Lower leg skin (tissue), 4 donors: ENCODE data around the gene PAAF1. TPM values are rescaled to one million over a fixed set of nuclear protein-coding genes. Genes with fewer than 3 reads are reported as not detected.

ENCODE experiments used
- DNase-seq, 2 donors: peaks; one replicate each; pipeline ENCODE4 v3.0.0-alpha.2; 2019; ENCODE audit warnings: low spot score in 2 of 2
- H3K4me3 ChIP-seq: fragments of 200-600 bp; sonication (generic); 2 replicates; pipeline ENCODE4 v1.5.1; 2017; ENCODE audit warnings: mild to moderate bottlenecking, low read depth; ENCODE audit not compliant: poor library complexity, severe bottlenecking
- POLR2A ChIP-seq, 2 donors: fragments of 450-650 bp; IDR thresholded peaks; one replicate each; pipeline ENCODE4 v1.6.1; 2016 to 2017; ENCODE audit warnings: antibody characterized with exemption in 2 of 2, mild to moderate bottlenecking in 1 of 2, moderate library complexity in 1 of 2
- WGBS, 2 donors: methylation state at CpG; one replicate each; pipeline ENCODE4 v1.1.5; 2018; 5-methylcytosine and 5-hydroxymethylcytosine counted together
- intact Hi-C: fragments of 100-400 bp; cut with DNase I; formaldehyde crosslinking; loops from one replicate; pipeline ENCODE4 v1.15.0; 2023; ENCODE audit warnings: low total_unique reads
- total RNA-seq, 4 donors: library from RNA; depleted of rRNA; stranded (reverse); fragments of >200 nt; gene quantifications; one replicate each; pipeline ENCODE4 v1.1.0, GENCODE V29; 2016
- TF ChIP-seq, protein P1 (sequence below), 3 donors: fragments of 450-650 bp; IDR thresholded peaks; one replicate each; pipeline ENCODE4 v1.5.1; 2016; ENCODE audit warnings: antibody characterized with exemption in 3 of 3, mild to moderate bottlenecking in 3 of 3, moderate library complexity in 2 of 3

PAAF1 gene
- total RNA-seq, 4 donors from 2014 or later: 9.8 to 21.2 (median 13.5) TPM

DNA sequence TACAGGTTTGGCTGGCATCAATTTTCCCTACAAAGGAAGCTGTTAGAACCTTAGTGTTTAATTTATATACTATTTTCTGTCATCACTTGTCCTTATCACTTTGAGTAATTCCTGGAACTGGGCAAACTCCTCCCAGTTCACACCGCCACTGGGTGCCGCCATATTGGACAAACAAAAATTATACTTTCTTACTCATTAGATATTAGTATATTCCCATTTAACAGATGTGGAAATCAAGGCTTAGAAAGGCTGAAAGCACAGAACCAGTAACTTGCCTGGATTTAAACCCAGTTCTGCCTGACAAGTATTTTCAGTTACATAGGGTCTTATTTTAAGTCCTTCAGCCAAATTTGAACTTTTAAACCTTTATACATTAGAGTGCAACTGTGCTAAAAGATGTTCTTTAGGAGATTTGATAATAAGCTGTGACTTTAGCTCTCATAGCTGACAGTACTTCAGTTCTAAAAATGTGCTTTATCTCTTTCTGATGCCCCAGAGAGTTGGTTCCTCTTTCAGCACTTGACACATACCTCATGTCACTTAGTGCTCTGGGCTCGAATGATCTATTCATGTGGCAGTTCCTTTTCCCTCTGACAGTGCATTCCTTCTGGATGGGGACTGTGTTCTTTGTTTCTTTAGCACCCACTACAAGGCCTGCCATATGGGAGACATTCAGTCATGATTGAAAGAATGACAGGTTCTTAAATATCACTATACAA is 25.6 kb upstream of the PAAF1 start:
- DNase-seq: no peak
- intact Hi-C loops: no loop called here
- 93% methylated on average over 3 of the region's 3 CpGs for WGBS, 2 donors
- no peak for TF ChIP-seq POLR2A (IDR thresholded peaks at IDR 0.05)
- H3K4me3 ChIP-seq: no peak overlapping the region

GRCh38 chr11:73852049-73852448 is 24.8 kb upstream of the PAAF1 start:
- TF ChIP-seq, protein P1, sequence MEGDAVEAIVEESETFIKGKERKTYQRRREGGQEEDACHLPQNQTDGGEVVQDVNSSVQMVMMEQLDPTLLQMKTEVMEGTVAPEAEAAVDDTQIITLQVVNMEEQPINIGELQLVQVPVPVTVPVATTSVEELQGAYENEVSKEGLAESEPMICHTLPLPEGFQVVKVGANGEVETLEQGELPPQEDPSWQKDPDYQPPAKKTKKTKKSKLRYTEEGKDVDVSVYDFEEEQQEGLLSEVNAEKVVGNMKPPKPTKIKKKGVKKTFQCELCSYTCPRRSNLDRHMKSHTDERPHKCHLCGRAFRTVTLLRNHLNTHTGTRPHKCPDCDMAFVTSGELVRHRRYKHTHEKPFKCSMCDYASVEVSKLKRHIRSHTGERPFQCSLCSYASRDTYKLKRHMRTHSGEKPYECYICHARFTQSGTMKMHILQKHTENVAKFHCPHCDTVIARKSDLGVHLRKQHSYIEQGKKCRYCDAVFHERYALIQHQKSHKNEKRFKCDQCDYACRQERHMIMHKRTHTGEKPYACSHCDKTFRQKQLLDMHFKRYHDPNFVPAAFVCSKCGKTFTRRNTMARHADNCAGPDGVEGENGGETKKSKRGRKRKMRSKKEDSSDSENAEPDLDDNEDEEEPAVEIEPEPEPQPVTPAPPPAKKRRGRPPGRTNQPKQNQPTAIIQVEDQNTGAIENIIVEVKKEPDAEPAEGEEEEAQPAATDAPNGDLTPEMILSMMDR (IDR thresholded peaks at IDR 0.05): no peak
- TF ChIP-seq POLR2A (IDR thresholded peaks at IDR 0.05): no peak
- intact Hi-C loops: no loop called here
- no peak overlapping the region for H3K4me3 ChIP-seq
- DNase-seq: no peak
- 81 to 82% methylated on average over 3 of the region's 3 CpGs for WGBS, 2 donors

DNA sequence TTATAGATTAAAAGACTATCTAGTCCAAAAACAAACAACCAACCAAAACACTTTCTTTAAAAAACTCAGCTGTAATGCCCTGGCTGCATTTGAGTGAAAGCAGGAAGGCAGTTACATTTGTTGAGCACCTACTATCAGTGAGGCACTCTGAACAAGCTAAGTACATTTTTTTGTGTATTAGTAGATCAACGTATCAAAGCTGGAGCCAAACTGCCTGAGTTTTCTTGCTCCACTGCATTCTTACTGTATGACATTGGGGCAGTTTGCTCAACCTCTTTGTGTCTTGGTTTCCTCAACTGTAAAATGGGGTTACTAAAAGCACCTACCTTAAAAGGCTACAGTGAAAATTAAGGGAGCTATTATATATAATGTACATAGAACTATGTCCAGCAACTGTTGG is 22.1 kb upstream of the PAAF1 start:
- TF ChIP-seq, protein P1 (IDR thresholded peaks at IDR 0.05): no peak
- TF ChIP-seq POLR2A (IDR thresholded peaks at IDR 0.05): no peak
- WGBS, 2 donors: 71 to 80% methylated on average over 1 of the region's 1 CpG
- no peak overlapping the region for H3K4me3 ChIP-seq
- intact Hi-C loops: no loop called here
- no peak for DNase-seq

- no peak overlapping the region for H3K4me3 ChIP-seq
- intact Hi-C loops: no loop called here
Measured at GRCh38 chr11:73856031-73856567, 20.7 kb upstream of the PAAF1 start.

GRCh38 chr11:73859671-73860070 is 17.1 kb upstream of the PAAF1 start:
- intact Hi-C loops: no loop called here

More at GRCh38 chr11:73856031-73856567, 20.7 kb upstream of the PAAF1 start:
- no peak for TF ChIP-seq POLR2A (IDR thresholded peaks at IDR 0.05)
- TF ChIP-seq, protein P1 (IDR thresholded peaks at IDR 0.05): no peak
- DNase-seq: no peak
- WGBS, 2 donors: 78 to 88% methylated on average over 1 of the region's 1 CpG

DNA sequence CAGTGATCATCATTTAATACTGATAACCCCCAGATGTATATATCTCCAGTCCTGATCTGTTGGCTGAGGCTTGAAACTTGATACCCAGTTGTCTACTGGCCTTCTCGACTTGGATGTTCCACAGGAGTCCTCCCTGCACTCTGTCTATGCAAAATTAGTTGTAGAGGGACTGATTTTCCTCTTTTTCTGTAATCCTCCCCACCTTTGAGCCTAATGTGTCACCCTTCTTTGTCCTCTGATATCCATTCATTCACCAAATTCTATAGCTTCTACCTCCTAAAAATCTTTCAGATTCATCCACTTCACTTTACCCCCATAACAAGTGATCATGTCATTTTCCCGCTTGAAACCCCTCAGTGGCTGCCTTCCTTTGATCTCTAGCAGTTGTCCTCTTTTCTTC is 16.6 kb upstream of the PAAF1 start:
- TF ChIP-seq, protein P1 (IDR thresholded peaks at IDR 0.05): no peak
- no peak for TF ChIP-seq POLR2A (IDR thresholded peaks at IDR 0.05)
- H3K4me3 ChIP-seq: no peak overlapping the region
- intact Hi-C loops: no loop called here
- 78 to 86% methylated on average over 2 of the region's 2 CpGs for WGBS, 2 donors
- no peak for DNase-seq

More at GRCh38 chr11:73859671-73860070, 17.1 kb upstream of the PAAF1 start:
- no peak for DNase-seq
- no peak overlapping the region for H3K4me3 ChIP-seq
- no peak for TF ChIP-seq POLR2A (IDR thresholded peaks at IDR 0.05)
- TF ChIP-seq, protein P1 (IDR thresholded peaks at IDR 0.05): no peak
- 96 to 100% methylated on average over 2 of the region's 2 CpGs for WGBS, 2 donors
